Breast epithelium (tissue), 3 donors: ENCODE data around the gene OR5K3.

Experiments used
- POLR2A ChIP-seq: fragments of 450-650 bp; IDR thresholded peaks from one replicate; pipeline ENCODE4 v1.6.1; 2016; ENCODE audit warnings: antibody characterized with exemption, mild to moderate bottlenecking, moderate library complexity
- POLR2AphosphoS5 ChIP-seq, 3 donors: sonication (generic); formaldehyde crosslinking; IDR thresholded peaks; one replicate each; pipeline ENCODE4 v1.6.1; 2017; ENCODE audit warnings: antibody characterized with exemption in 3 of 3
- TF ChIP-seq, protein P1 (sequence below), 3 donors: fragments of 450-650 bp; IDR thresholded peaks; one replicate each; pipeline ENCODE4 v1.5.1; 2016 to 2017; ENCODE audit warnings: antibody characterized with exemption in 3 of 3, mild to moderate bottlenecking in 3 of 3, moderate library complexity in 3 of 3

DNA sequence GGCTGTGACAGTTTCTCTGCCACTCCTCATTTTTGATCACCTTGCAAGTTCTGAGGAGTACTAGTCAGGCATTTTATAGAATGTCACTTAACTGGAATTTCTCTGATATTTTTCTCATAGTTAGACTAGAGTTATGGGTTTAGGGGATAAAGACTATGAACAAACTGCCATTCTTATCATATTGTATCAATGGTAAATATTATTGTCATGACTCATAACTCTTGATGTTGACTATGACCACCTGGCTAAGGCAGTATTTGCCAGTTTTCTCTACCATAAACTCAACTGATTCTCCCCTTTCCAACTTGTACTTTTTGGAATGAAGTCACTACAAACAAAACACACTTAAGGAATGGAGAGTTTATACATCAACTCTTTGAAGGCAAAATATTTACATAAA lies 49.8 kb downstream of the OR5K3 start:
- TF ChIP-seq POLR2AphosphoS5 (IDR thresholded peaks at IDR 0.05): no peak
- TF ChIP-seq, protein P1, sequence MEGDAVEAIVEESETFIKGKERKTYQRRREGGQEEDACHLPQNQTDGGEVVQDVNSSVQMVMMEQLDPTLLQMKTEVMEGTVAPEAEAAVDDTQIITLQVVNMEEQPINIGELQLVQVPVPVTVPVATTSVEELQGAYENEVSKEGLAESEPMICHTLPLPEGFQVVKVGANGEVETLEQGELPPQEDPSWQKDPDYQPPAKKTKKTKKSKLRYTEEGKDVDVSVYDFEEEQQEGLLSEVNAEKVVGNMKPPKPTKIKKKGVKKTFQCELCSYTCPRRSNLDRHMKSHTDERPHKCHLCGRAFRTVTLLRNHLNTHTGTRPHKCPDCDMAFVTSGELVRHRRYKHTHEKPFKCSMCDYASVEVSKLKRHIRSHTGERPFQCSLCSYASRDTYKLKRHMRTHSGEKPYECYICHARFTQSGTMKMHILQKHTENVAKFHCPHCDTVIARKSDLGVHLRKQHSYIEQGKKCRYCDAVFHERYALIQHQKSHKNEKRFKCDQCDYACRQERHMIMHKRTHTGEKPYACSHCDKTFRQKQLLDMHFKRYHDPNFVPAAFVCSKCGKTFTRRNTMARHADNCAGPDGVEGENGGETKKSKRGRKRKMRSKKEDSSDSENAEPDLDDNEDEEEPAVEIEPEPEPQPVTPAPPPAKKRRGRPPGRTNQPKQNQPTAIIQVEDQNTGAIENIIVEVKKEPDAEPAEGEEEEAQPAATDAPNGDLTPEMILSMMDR (IDR thresholded peaks at IDR 0.05): no peak
- no peak for TF ChIP-seq POLR2A
